ENCODE data around the gene OR8A1.

DNA sequence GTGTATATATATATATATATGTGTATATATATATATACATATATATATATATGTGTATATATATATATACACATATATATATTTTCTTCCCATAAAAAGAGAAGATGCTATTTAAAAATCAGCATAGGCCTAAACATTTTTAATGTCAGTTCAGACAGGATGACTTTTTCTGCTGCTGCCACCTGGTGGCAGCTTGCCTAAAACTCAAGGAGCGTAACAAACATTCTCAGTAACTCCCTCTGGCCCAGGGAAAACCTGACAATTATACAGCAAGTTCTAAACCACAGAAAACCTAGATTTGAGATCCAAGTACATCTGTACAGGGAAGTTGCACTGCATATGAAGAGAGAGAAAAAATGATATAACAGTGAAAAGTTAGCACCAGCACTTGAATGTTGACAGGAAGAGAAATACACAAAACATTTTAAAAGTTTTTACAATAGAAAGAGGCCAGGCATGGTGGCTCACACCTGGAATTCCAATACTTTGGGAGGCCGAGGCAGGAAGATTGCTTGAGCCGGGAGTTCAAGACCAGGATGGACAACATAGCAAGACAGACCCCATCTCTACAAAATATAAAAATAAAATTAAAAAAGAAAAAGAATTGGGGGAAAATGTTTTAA lies 16.6 kb downstream of the OR8A1 start:
- TF ChIP-seq CTCF (IDR thresholded peaks at IDR 0.05; ENCODE audit: insufficient read depth, low read depth, low read length), result peak; percentile 73
- no peak for TF ChIP-seq EZH2 (IDR thresholded peaks at IDR 0.05; ENCODE audit: insufficient read depth, low read length)

Measured in astrocyte (in vitro differentiated cells and primary cell).